PC-9 (cell line): ENCODE measurements around the gene LMF1. TPM values are rescaled to one million over a fixed set of nuclear protein-coding genes. Genes with fewer than 3 reads are reported as not detected.

Experiments
- BruUV-seq: library from RNA; stranded (reverse); fragments of 400-500 nt; replicated peaks from 2 replicates; lab custom pipeline; 2021; lab: Mats Ljungman, UMichigan
- CTCF ChIA-PET: fragments of 300-600 bp; sonication (Branson Sonifier 250); formaldehyde crosslinking; loops from one replicate; lab custom pipeline; 2022; ENCODE audit warnings: antibody characterized with exemption; lab: Charles Lee
- POLR2A ChIA-PET: fragments of 300-600 bp; sonication (Branson Sonifier 250); formaldehyde crosslinking; loops from one replicate; lab custom pipeline; 2022; ENCODE audit warnings: antibody characterized with exemption; ENCODE audit not compliant: unreplicated experiment; lab: Charles Lee
- DNase-seq, 2 experiments: peaks; one replicate each; pipeline versions ENCODE4 v3.0.0 to v3.0.0-alpha.2; 2015 to 2022; ENCODE audit warnings: mixed read lengths in 1 of 2
- H2AFZ ChIP-seq: fragments of 200-600 bp; sonication (generic); 2 replicates; pipeline ENCODE4 v1.8.1; 2017; ENCODE audit warnings: antibody characterized with exemption
- H3F3A ChIP-seq: fragments of 200-600 bp; sonication (generic); 2 replicates; pipeline ENCODE4 v1.8.1; 2017; ENCODE audit warnings: antibody characterized with exemption, mild to moderate bottlenecking, low read depth; ENCODE audit not compliant: insufficient read depth
- H3K27ac ChIP-seq: fragments of 200-600 bp; sonication (generic); 2 replicates; pipeline ENCODE4 v1.6.1; 2016; ENCODE audit warnings: mixed run types
- H3K27me3 ChIP-seq: fragments of 200-600 bp; sonication (generic); 2 replicates; pipeline ENCODE4 v1.6.1; 2016; ENCODE audit warnings: low read depth, mixed run types; ENCODE audit not compliant: insufficient read depth
- H3K36me3 ChIP-seq: fragments of 200-600 bp; sonication (generic); 2 replicates; pipeline ENCODE4 v1.6.1; 2016; ENCODE audit warnings: low read depth, mixed run types
- H3K4me1 ChIP-seq: fragments of 200-600 bp; sonication (generic); replicated peaks from 2 replicates; pipeline ENCODE4 v1.6.1; 2016; ENCODE audit warnings: mixed run types; ENCODE audit not compliant: insufficient read depth
- H3K4me2 ChIP-seq: fragments of 200-600 bp; sonication (generic); 2 replicates; pipeline ENCODE4 v1.6.1; 2017; ENCODE audit warnings: mixed run types
- H3K4me3 ChIP-seq: fragments of 200-600 bp; sonication (generic); 2 replicates; pipeline ENCODE4 v1.6.1; 2016; ENCODE audit warnings: mixed run types
- H3K79me2 ChIP-seq: fragments of 200-600 bp; sonication (generic); 2 replicates; pipeline ENCODE4 v1.6.1; 2017; ENCODE audit warnings: low read depth, mixed run types
- H3K9me2 ChIP-seq: fragments of 200-600 bp; sonication (generic); 2 replicates; pipeline ENCODE4 v1.8.1; 2017; ENCODE audit warnings: mild to moderate bottlenecking; ENCODE audit not compliant: insufficient read depth
- H3K9me3 ChIP-seq: fragments of 200-600 bp; sonication (generic); 2 replicates; pipeline ENCODE4 v1.8.1; 2016; ENCODE audit warnings: low read depth; ENCODE audit not compliant: insufficient read depth
- H4K20me1 ChIP-seq: fragments of 200-600 bp; sonication (generic); 2 replicates; pipeline ENCODE4 v1.8.1; 2017; ENCODE audit not compliant: insufficient read depth
- EZH2 ChIP-seq: fragments of 200-600 bp; sonication (generic); IDR thresholded peaks from 2 replicates; pipeline ENCODE4 v1.8.0; 2017; ENCODE audit warnings: antibody characterized with exemption, low read depth
- intact Hi-C: fragments of 100-400 bp; cut with micrococcal nuclease; formaldehyde crosslinking; loops from one replicate; pipeline ENCODE4 v1.10.0; 2022; ENCODE audit not compliant: unreplicated experiment
- total RNA-seq: library from RNA; stranded (reverse); gene quantifications from 2 replicates; pipeline ENCODE4 v1.2.3, GENCODE V29; 2021
- TF ChIP-seq, protein P1 (sequence below): fragments of 200-600 bp; sonication (generic); conservative IDR thresholded peaks from 2 replicates; pipeline ENCODE4 v1.6.1; 2017; ENCODE audit warnings: mixed run types, antibody characterized with exemption, mild to moderate bottlenecking, moderate library complexity

LMF1 gene
- total RNA-seq, 1 experiment from 2014 or later, result 31.3 TPM

GRCh38 chr16:975291-975690 is 4.5 kb upstream of the LMF1 start:
- Histone ChIP-seq H3K9me3 (no peaks in the 10 kb centered on the region), H3K36me3 (no peaks in the 10 kb centered on the region), H3K4me3 (no peak overlapping the region), H3K27me3 (peaks cover 70% of the 10 kb centered on the region), H4K20me1 (no peaks in the 10 kb centered on the region), H3K4me1 (0 out of 2 replicates have a peak, but pooled peaks cover 4% of the 10 kb centered on the region), H3F3A (peaks cover 3% of the 10 kb centered on the region; the same call in 1 of the 2 replicates), H3K79me2 (no peaks in the 10 kb centered on the region), H3K4me2 (no peak overlapping the region), H3K9me2 (no peaks in the 10 kb centered on the region), H2AFZ (no peak overlapping the region), H3K27ac (no peak overlapping the region)
- POLR2A ChIA-PET, result no interaction called here
- intact Hi-C loops, result loop anchor here (10.0 kb wide), 1 partner anchor 160 kb away; no protein-coding TSS in a partner anchor
- BruUV-seq, result no TSS peak
- no peak for TF ChIP-seq EZH2
- TF ChIP-seq, protein P1, sequence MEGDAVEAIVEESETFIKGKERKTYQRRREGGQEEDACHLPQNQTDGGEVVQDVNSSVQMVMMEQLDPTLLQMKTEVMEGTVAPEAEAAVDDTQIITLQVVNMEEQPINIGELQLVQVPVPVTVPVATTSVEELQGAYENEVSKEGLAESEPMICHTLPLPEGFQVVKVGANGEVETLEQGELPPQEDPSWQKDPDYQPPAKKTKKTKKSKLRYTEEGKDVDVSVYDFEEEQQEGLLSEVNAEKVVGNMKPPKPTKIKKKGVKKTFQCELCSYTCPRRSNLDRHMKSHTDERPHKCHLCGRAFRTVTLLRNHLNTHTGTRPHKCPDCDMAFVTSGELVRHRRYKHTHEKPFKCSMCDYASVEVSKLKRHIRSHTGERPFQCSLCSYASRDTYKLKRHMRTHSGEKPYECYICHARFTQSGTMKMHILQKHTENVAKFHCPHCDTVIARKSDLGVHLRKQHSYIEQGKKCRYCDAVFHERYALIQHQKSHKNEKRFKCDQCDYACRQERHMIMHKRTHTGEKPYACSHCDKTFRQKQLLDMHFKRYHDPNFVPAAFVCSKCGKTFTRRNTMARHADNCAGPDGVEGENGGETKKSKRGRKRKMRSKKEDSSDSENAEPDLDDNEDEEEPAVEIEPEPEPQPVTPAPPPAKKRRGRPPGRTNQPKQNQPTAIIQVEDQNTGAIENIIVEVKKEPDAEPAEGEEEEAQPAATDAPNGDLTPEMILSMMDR, result no peak
- CTCF ChIA-PET, result no interaction called here
- DNase-seq, result no peak

- H2AFZ ChIP-seq, result no peak overlapping the region
- intact Hi-C loops, result loop anchor here (5.0 to 10.0 kb wide), 2 partner anchors 160 to 262 kb away; no protein-coding TSS in a partner anchor
These were observed 4.0 kb upstream of the LMF1 start for GRCh38 chr16:974611-975261.

GRCh38 chr16:974001-974601 is 3.3 kb upstream of the LMF1 start:
- intact Hi-C loops, result loop anchor here (5.0 to 10.0 kb wide), 2 partner anchors 159 to 262 kb away; no protein-coding TSS in a partner anchor
- H3K27me3 ChIP-seq, result peaks cover 61% of the 10 kb centered on the region
- DNase-seq, result peak in 1 of 2 experiments; percentile 70
- BruUV-seq, result no TSS peak
- H3F3A ChIP-seq, result peaks cover 3% of the 10 kb centered on the region; the same call in 1 of the 2 replicates
- ChIA-PET CTCF (no interaction called here), POLR2A (interaction anchor here (0.6 to 0.7 kb wide), 2 partner anchors 10 to 186 kb away, joined by 4 to 5 read pairs; partner anchors contain the start of genes CHTF18 and RPUSD1)
- no peaks in the 10 kb centered on the region for H4K20me1 ChIP-seq
- H3K36me3 ChIP-seq, result no peaks in the 10 kb centered on the region
- H3K4me3 ChIP-seq, result no peak overlapping the region
- H3K4me2 ChIP-seq, result no peak overlapping the region
- H3K79me2 ChIP-seq, result peaks cover 8% of the 10 kb centered on the region; the same call in 1 of the 2 replicates
- no peak overlapping the region for H2AFZ ChIP-seq
- peaks cover 12% of the 10 kb centered on the region for H3K4me1 ChIP-seq
- no peak for TF ChIP-seq EZH2
- TF ChIP-seq, protein P1, result no peak
- H3K27ac ChIP-seq, result no peak overlapping the region
- H3K9me3 ChIP-seq, result no peaks in the 10 kb centered on the region
- H3K9me2 ChIP-seq, result no peaks in the 10 kb centered on the region

More at GRCh38 chr16:974611-975261, 4.0 kb upstream of the LMF1 start:
- H3K79me2 ChIP-seq, result peaks cover 3% of the 10 kb centered on the region; the same call in 1 of the 2 replicates
- no peak overlapping the region for H3K4me2 ChIP-seq
- H3K27me3 ChIP-seq, result peaks cover 65% of the 10 kb centered on the region
- no TSS peak for BruUV-seq
- H3F3A ChIP-seq, result peaks cover 3% of the 10 kb centered on the region; the same call in 1 of the 2 replicates
- H3K4me3 ChIP-seq, result no peak overlapping the region
- H3K27ac ChIP-seq, result no peak overlapping the region
- ChIA-PET CTCF (no interaction called here), POLR2A (interaction anchor here (0.7 kb wide), 1 partner anchor 11 kb away, joined by 5 read pairs; no protein-coding TSS in a partner anchor)
- no peaks in the 10 kb centered on the region for H3K9me2 ChIP-seq
- DNase-seq, result peak in 1 of 2 experiments; percentile 45
- no peaks in the 10 kb centered on the region for H3K36me3 ChIP-seq
- no peaks in the 10 kb centered on the region for H3K9me3 ChIP-seq
- TF ChIP-seq EZH2, result no peak
- TF ChIP-seq, protein P1, result no peak
- peaks cover 6% of the 10 kb centered on the region for H3K4me1 ChIP-seq
- H4K20me1 ChIP-seq, result no peaks in the 10 kb centered on the region
